NCI-H774 (cell line): ENCODE data around the gene TBL1X.
A peak's percentile ranks its signal among the peaks of the same experiment; 100 is the strongest.
"Not testable (repeated sequence)": the region's sequence is repeated elsewhere in the genome, so short reads cannot be mapped to it uniquely, and the experiment has no call there.

Experiments used
- DNase-seq: peaks from one replicate; lab custom pipeline; 2025; lab: John Stamatoyannopoulos, UW

Gene TBL1X

GRCh38 chrX:9765737-9766097 lies 300.9 kb downstream of the TBL1X start, which contains the start of gene GPR143:
GPR143 (minus strand) TSS chrX:9765847; CDS start chrX:9765817, 30 bp downstream.
- DNase-seq, result no peak

DNA sequence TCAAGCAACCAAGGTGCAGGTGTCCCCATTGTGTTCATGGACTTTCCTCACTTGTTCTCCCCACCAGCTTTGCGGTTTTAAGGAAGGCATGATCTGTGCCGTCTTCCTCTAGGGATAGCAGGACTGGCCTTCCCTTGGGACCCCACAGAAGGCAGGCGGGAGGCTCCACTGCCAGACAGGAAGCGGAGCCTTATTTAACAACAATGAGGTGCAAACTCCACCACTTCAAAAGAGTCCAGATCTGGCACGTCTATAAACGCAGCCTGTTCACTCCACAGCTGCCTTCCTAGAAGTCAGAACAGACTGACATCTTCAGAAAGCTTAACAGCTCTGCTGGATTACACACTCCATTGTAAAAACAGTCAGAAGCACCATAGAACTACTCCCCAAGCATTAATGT lies 302.5 kb downstream of the TBL1X start:
- DNase-seq, result no peak

DNA sequence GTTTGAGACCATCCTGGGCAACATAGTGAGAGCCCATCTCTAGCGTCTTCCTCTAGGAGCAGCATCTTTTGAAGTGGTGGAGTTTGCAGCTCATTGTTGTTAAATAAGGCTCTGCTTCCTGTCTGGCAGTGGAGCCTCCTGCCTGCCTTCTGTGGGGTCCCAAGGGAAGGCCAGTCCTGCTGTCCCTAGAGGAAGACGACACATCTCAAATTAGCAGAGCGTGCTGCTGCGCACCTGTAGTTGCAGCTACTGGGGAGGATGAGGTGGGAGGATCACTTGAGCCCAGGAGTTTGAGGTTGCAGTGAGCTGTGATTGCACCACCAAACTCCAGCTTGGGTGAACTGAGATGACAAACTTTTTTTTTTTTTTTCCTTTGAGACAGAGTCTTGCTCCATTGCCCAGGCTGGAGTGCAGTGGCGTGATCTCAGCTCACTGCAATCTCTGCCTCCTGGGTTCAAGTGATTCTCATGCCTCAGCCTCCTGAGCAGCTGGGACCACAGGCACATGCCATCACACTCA lies 303.5 kb downstream of the TBL1X start:
- not testable (repeated sequence) for DNase-seq

GRCh38 chrX:9770319-9770718 lies 305.5 kb downstream of the TBL1X start:
- no peak for DNase-seq

DNA sequence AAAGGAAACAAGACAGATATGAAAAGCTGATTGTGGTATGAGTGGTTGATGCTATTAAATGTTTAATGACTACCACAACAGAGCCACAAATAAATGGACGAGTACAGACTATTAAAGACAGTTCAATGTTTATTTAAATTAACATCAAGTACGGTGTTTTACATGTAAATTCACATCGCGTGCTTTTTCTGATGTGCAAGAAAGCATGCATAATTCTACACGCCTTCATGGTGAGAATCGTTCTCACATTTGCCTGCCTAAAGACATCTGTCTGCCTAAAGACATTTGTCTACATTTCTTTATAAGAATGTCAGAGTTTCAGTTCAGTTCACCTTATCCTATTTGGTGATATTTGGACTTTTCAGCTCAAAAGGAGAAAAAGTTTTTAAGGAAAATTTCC lies 308.1 kb downstream of the TBL1X start:
- no peak for DNase-seq

- DNase-seq, result no peak
These were observed 311.1 kb downstream of the TBL1X start for GRCh38 chrX:9775930-9776329.

DNA sequence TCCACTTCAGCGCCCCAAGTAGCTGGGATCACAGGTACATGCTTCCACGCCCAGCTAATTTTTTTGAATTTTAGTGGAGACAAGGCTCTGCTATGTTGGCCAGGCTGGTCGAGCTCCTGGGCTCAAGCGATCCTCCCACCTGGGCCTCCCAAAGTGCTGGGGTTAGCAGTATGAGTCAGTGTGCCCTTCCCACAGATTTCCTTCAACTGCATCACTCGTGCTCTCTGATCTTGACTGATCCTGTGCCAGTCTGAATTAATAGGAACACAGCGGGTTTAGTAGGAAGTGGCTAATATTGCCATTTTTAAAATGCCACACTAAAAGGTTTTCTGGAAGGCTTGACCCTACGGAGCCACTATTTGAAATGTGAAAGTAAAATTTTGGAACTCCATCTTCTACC lies 317.1 kb downstream of the TBL1X start:
- DNase-seq, result no peak

DNA sequence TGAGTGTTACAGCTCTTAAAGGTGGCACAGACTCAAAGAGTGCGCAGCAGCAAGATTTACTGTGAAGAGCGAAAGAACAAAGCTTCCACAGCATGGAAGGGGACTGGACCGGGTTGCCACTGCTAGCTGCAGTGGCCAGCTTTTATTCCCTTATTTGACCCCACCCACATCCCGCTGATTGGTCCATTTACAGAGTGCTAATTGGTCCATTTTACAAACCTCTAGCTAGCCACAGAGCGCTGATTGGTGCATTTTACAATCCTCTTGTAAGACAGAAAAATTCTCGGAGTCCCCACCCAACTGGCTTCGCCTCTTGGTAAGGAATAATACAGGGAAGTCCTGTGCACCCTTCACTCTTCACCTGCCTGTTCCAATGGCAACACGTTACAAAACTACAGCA lies 319.5 kb downstream of the TBL1X start:
- no peak for DNase-seq

- no peak for DNase-seq
These were observed 320.5 kb downstream of the TBL1X start for GRCh38 chrX:9785254-9785943.

DNA sequence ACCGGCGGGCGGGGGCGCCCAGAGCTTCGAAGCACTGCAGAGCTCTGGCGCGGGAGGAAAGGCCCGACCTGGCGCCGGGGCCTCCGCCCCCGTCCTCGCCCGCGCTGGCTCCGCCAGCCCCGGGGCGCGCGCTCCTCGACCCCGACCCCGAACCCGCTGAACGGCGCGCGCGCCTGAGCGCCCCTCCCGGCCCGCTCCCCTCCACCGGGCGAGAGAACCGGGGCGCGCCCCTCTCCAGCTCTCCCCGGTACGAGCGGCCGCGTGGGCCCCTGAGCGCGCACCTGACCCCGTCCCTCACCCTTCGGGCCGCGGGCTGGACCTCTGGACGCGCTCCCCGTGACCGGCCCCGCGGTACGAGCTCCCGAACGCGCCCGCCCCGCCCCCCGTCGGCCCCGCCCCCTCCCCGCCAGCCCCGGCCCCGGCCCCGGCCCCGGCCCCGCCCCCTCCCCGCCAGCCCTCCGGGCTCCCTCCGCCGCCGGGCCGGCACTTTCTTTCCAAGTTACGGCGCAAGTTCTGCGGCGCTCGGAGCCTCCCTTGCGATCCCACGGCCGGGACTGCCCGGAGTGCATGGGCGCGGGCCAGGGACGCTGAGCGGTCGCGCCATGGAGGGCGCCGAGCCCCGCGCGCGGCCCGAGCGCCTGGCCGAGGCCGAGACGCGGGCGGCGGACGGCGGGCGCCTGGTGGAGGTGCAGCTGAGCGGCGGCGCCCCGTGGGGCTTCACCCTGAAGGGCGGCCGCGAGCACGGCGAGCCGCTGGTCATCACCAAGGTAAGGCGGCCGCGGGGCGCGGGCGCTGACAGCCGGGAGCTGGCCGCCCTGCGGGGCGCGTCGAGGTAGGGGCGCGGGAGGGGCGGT lies 321.3 kb downstream of the TBL1X start, which contains the start of gene SHROOM2:
Gene SHROOM2 (plus strand): TSS at position 486 of the 854 bp plus-strand sequence. CDS start 117 bp downstream, at position 603.
- no peak for DNase-seq

DNA sequence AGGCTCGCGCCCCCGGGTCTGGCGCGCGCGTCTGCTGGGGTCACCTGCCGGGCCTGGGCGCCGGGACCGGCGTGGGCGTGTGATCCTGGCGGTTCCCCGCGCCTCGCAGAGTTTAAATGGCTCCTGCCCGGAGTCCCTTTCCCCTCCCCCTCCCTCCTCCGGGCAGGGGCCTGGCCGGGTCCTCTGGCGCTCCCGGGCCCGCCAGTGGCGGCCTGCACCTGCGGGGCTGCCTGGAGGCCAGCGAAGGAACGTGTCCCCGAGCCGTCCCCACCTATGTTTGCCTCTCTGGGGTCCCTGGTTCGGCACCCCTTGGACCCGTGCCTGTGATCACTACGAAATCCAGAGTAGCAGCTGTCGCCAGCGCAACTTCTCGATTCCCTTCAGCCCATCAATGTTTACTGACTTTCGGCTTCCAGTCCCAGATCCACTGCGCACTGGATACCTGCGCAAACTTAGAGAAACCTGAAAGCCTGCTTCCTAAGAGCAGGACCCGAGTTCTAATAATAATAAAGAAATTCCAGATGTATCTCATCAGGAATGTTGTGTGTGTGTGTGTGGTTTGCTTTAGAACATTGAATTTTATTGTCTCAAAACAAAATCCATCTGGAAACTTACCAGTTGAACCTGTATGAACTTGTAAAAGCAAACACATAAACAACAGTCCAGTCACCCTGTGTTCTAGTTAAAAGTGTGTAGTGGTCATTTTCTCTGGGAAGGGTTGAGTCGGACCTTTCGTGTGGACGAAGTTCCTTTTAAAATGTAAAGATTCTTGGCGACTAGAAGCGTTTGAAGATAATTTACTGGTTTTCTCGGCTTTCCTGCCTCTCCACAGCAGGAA lies 322.2 kb downstream of the TBL1X start:
- no peak for DNase-seq

GRCh38 chrX:9788911-9789310 lies 324.1 kb downstream of the TBL1X start:
- peak; percentile 12 for DNase-seq

DNA sequence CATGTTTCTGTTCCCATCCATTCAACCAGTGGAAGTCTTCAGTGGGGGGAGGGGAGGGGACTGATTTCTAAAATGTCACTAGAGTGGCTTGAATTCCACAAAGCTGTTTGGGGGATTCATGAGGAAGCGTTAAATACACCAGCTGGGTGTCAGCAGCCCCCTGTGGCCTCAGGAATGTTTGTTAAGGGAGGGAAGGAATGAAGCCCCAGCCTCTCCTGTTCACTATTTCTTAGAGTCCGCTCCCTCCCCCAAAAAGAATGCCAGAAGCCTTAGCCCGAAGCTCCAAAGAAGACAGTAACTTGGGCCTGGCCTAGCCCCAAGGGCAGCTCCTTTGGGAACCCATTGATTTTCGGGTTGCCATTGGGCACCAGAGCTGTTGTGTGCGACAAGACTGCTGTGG lies 324.7 kb downstream of the TBL1X start:
- DNase-seq, result no peak
